Measurements from ENCODE around the gene PRKN. TPM values are rescaled to one million over a fixed set of nuclear protein-coding genes. Genes with fewer than 3 reads are reported as not detected.

Gene PRKN
- total RNA-seq, 1 donor from 2014 or later = 1.3 TPM

DNA sequence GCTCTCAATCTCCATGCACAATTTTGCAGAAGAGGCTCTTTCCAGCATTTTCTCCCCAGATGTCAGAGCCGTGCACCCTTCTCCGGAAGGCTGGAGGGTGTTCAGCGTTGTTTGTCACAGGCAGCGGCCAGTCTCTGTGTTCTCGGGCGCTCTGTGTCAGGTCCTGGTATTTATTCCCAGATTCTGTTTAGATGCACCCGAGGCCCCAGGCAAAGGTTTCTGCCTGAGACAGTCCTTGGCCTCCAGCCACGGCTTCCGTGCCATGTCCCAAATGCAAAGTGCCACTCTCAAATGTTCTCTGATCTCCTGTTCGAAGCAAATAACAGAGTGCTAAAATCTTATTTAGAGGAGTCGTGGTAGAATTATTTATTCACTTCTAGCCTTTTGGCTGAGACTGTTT is 1313.4 kb downstream of the PRKN start:
- FAIRE-seq = no peak
- Histone ChIP-seq H3K9me3 (ENCODE audit: insufficient read depth, low read depth, low read length) (peaks cover 5% of the 10 kb centered on the region), H3K27me3 (ENCODE audit: insufficient read depth, low read length) (no peaks in the 10 kb centered on the region), H3K4me3 (ENCODE audit: insufficient read depth, low read depth, low read length) (no peak overlapping the region), H3K79me2 (ENCODE audit: insufficient read depth, low read length) (no peaks in the 10 kb centered on the region), H2AFZ (ENCODE audit: low read depth, low read length) (peak overlapping the region; percentile 72), H3K4me2 (ENCODE audit: low read length) (peak overlapping the region; percentile 2), H4K20me1 (ENCODE audit: insufficient read depth, low read length) (no peaks in the 10 kb centered on the region), H3K36me3 (ENCODE audit: insufficient read depth, low read length) (no peaks in the 10 kb centered on the region), H3K27ac (ENCODE audit: low read depth, low read length) (no peak overlapping the region), H3K9ac (ENCODE audit: low read length) (peak overlapping the region; percentile 46), H3K4me1 (ENCODE audit: insufficient read depth, low read length) (peaks cover 21% of the 10 kb centered on the region)
- no peak for DNase-seq (ENCODE audit: low read depth)
- peaks cover 4% of the 10 kb centered on the region for H3K9me3 Mint-ChIP-seq (ENCODE audit: unreplicated experiment)
- peak overlapping the region; percentile 62 for H3K27ac Mint-ChIP-seq (ENCODE audit: unreplicated experiment)
- TF ChIP-seq, protein P1, sequence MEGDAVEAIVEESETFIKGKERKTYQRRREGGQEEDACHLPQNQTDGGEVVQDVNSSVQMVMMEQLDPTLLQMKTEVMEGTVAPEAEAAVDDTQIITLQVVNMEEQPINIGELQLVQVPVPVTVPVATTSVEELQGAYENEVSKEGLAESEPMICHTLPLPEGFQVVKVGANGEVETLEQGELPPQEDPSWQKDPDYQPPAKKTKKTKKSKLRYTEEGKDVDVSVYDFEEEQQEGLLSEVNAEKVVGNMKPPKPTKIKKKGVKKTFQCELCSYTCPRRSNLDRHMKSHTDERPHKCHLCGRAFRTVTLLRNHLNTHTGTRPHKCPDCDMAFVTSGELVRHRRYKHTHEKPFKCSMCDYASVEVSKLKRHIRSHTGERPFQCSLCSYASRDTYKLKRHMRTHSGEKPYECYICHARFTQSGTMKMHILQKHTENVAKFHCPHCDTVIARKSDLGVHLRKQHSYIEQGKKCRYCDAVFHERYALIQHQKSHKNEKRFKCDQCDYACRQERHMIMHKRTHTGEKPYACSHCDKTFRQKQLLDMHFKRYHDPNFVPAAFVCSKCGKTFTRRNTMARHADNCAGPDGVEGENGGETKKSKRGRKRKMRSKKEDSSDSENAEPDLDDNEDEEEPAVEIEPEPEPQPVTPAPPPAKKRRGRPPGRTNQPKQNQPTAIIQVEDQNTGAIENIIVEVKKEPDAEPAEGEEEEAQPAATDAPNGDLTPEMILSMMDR (IDR thresholded peaks at IDR 0.05; ENCODE audit: insufficient read depth, low read depth, low read length) = no peak
- TF ChIP-seq EZH2 (IDR thresholded peaks at IDR 0.05; ENCODE audit: insufficient read depth, low read length) = no peak
- H3K27me3 Mint-ChIP-seq (ENCODE audit: low read depth, unreplicated experiment) = no peaks in the 10 kb centered on the region
- no peaks in the 10 kb centered on the region for H3K36me3 Mint-ChIP-seq (ENCODE audit: low read depth, unreplicated experiment)
- no peak overlapping the region for H3K4me3 Mint-ChIP-seq (ENCODE audit: unreplicated experiment)
- peaks cover 42% of the 10 kb centered on the region for H3K4me1 Mint-ChIP-seq (ENCODE audit: low read depth, unreplicated experiment)

- Histone ChIP-seq H3K4me3 (ENCODE audit: insufficient read depth, low read depth, low read length) (no peak overlapping the region), H3K4me1 (ENCODE audit: insufficient read depth, low read length) (peaks cover 13% of the 10 kb centered on the region), H2AFZ (ENCODE audit: low read depth, low read length) (peak overlapping the region; percentile 72), H3K27me3 (ENCODE audit: insufficient read depth, low read length) (no peaks in the 10 kb centered on the region), H4K20me1 (ENCODE audit: insufficient read depth, low read length) (no peaks in the 10 kb centered on the region), H3K79me2 (ENCODE audit: insufficient read depth, low read length) (no peaks in the 10 kb centered on the region), H3K9me3 (ENCODE audit: insufficient read depth, low read depth, low read length) (peaks cover 5% of the 10 kb centered on the region), H3K4me2 (ENCODE audit: low read length) (no peak overlapping the region), H3K27ac (ENCODE audit: low read depth, low read length) (no peak overlapping the region), H3K9ac (ENCODE audit: low read length) (peak overlapping the region; percentile 46), H3K36me3 (ENCODE audit: insufficient read depth, low read length) (no peaks in the 10 kb centered on the region)
- Mint-ChIP-seq H3K36me3 (ENCODE audit: low read depth, unreplicated experiment) (no peaks in the 10 kb centered on the region), H3K27me3 (ENCODE audit: low read depth, unreplicated experiment) (no peaks in the 10 kb centered on the region), H3K9me3 (ENCODE audit: unreplicated experiment) (peaks cover 4% of the 10 kb centered on the region), H3K4me3 (ENCODE audit: unreplicated experiment) (no peak overlapping the region), H3K4me1 (ENCODE audit: low read depth, unreplicated experiment) (peaks cover 38% of the 10 kb centered on the region), H3K27ac (ENCODE audit: unreplicated experiment) (no peak overlapping the region)
- FAIRE-seq (no peak), DNase-seq (ENCODE audit: low read depth) (no peak)
- TF ChIP-seq EZH2 (IDR thresholded peaks at IDR 0.05; ENCODE audit: insufficient read depth, low read length) = no peak
- TF ChIP-seq, protein P1 (IDR thresholded peaks at IDR 0.05; ENCODE audit: insufficient read depth, low read depth, low read length) = no peak
Observed at GRCh38 chr6:161413355-161413771, 1314.2 kb downstream of the PRKN start.

DNA sequence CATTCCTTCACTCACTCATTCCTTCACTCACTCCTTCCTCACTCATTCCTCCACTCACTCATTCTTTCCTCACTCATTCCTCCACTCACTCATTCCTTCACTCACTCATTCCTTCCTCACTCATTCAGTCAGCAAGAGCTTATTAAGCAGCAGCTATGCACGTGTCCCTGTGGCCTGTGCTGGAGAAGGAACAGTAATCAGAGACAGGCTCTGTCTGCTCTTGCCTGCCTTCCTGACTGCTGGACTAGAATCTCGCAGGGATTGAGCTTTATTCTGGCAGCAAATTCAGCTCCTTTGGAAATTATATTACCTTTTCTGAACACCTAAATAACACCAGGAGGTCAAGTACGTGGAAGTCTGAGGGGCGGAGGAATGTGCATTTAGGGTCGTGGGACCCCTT is 1314.8 kb downstream of the PRKN start:
- H3K9me3 Mint-ChIP-seq (ENCODE audit: unreplicated experiment) = peaks cover 4% of the 10 kb centered on the region
- TF ChIP-seq EZH2 (IDR thresholded peaks at IDR 0.05; ENCODE audit: insufficient read depth, low read length) = peak; percentile 1
- TF ChIP-seq, protein P1 (IDR thresholded peaks at IDR 0.05; ENCODE audit: insufficient read depth, low read depth, low read length) = no peak
- FAIRE-seq (no peak), DNase-seq (ENCODE audit: low read depth) (no peak)
- H3K4me3 Mint-ChIP-seq (ENCODE audit: unreplicated experiment) = no peak overlapping the region
- no peaks in the 10 kb centered on the region for H3K36me3 ChIP-seq (ENCODE audit: insufficient read depth, low read length)
- no peak overlapping the region for H3K27ac ChIP-seq (ENCODE audit: low read depth, low read length)
- H2AFZ ChIP-seq (ENCODE audit: low read depth, low read length) = no peak overlapping the region
- H3K4me2 ChIP-seq (ENCODE audit: low read length) = no peak overlapping the region
- H3K79me2 ChIP-seq (ENCODE audit: insufficient read depth, low read length) = no peaks in the 10 kb centered on the region
- H3K27me3 Mint-ChIP-seq (ENCODE audit: low read depth, unreplicated experiment) = no peaks in the 10 kb centered on the region
- H3K9me3 ChIP-seq (ENCODE audit: insufficient read depth, low read depth, low read length) = peaks cover 5% of the 10 kb centered on the region
- no peaks in the 10 kb centered on the region for H3K36me3 Mint-ChIP-seq (ENCODE audit: low read depth, unreplicated experiment)
- H3K9ac ChIP-seq (ENCODE audit: low read length) = no peak overlapping the region
- H4K20me1 ChIP-seq (ENCODE audit: insufficient read depth, low read length) = no peaks in the 10 kb centered on the region
- peaks cover 39% of the 10 kb centered on the region for H3K4me1 Mint-ChIP-seq (ENCODE audit: low read depth, unreplicated experiment)
- no peak overlapping the region for H3K27ac Mint-ChIP-seq (ENCODE audit: unreplicated experiment)
- no peak overlapping the region for H3K4me3 ChIP-seq (ENCODE audit: insufficient read depth, low read depth, low read length)
- H3K27me3 ChIP-seq (ENCODE audit: insufficient read depth, low read length) = no peaks in the 10 kb centered on the region
- peaks cover 12% of the 10 kb centered on the region for H3K4me1 ChIP-seq (ENCODE audit: insufficient read depth, low read length)
